Mesenchymal stem cell (in vitro differentiated cells and primary cell): ENCODE data around the gene HLA-F.

Source experiments
- DNase-seq: peaks from one replicate; pipeline ENCODE4 v3.0.0-alpha.2; 2013
- H2AFZ ChIP-seq: one replicate; pipeline ENCODE4 v1.6.1; 2013; ENCODE audit warnings: low read depth, mild to moderate bottlenecking, control low read depth, inconsistent platforms, low read length, moderate library complexity
- H2AK5ac ChIP-seq: 2 replicates; pipeline ENCODE4 v1.6.1; 2013; ENCODE audit warnings: low read length, moderate library complexity, mild to moderate bottlenecking, inconsistent platforms; ENCODE audit not compliant: severe bottlenecking
- H2BK120ac ChIP-seq: one replicate; pipeline ENCODE4 v1.6.1; 2013; ENCODE audit warnings: low read depth, mild to moderate bottlenecking, inconsistent platforms, low read length, moderate library complexity
- H2BK12ac ChIP-seq, 2 experiments: one replicate each; pipeline ENCODE4 v1.6.1; 2013; ENCODE audit warnings: inconsistent platforms in 2 of 2, low read length in 2 of 2, mild to moderate bottlenecking in 2 of 2, moderate library complexity in 2 of 2, control low read depth in 1 of 2
- H2BK15ac ChIP-seq: one replicate; pipeline ENCODE4 v1.6.1; 2013; ENCODE audit warnings: mild to moderate bottlenecking, low read depth, inconsistent platforms; ENCODE audit not compliant: poor library complexity, severe bottlenecking
- H2BK5ac ChIP-seq: 2 replicates; pipeline ENCODE4 v1.6.1; 2013; ENCODE audit warnings: low read depth, mild to moderate bottlenecking, low read length, control low read depth, inconsistent platforms; ENCODE audit not compliant: poor library complexity, severe bottlenecking
- H3K14ac ChIP-seq, 2 experiments: one replicate each; pipeline ENCODE4 v1.6.1; 2013; ENCODE audit warnings: inconsistent platforms in 2 of 2, low read length in 2 of 2, control low read depth in 1 of 2, mild to moderate bottlenecking in 1 of 2, moderate library complexity in 1 of 2
- H3K18ac ChIP-seq, 2 experiments: one replicate each; pipeline ENCODE4 v1.6.1; 2013; ENCODE audit warnings: inconsistent platforms in 2 of 2, low read length in 2 of 2, control low read depth in 1 of 2, low read depth in 1 of 2, mild to moderate bottlenecking in 1 of 2
- H3K23ac ChIP-seq, 2 experiments: one replicate each; pipeline ENCODE4 v1.6.1; 2013; ENCODE audit warnings: inconsistent platforms in 2 of 2, low read length in 2 of 2, mild to moderate bottlenecking in 2 of 2, moderate library complexity in 2 of 2, control low read depth in 1 of 2
- H3K27ac ChIP-seq: 2 replicates; pipeline ENCODE4 v1.5.1; 2013; ENCODE audit warnings: mild to moderate bottlenecking, moderate library complexity, low read length, control low read depth, inconsistent platforms; ENCODE audit not compliant: poor library complexity, severe bottlenecking
- H3K27me3 ChIP-seq, 2 experiments: 2 replicates each; pipeline versions ENCODE4 v1.6.1 to v1.7.0; 2013; ENCODE audit warnings: low read length in 2 of 2, mild to moderate bottlenecking in 2 of 2, moderate library complexity in 2 of 2, control low read depth in 1 of 2, inconsistent platforms in 1 of 2; ENCODE audit not compliant: control insufficient read depth in 1 of 2, insufficient read depth in 1 of 2
- H3K36me3 ChIP-seq, 2 experiments: 2 replicates each; pipeline versions ENCODE4 v1.6.1 to v1.7.0; 2013; ENCODE audit warnings: low read length in 2 of 2, control low read depth in 1 of 2, inconsistent platforms in 1 of 2, low read depth in 1 of 2, mild to moderate bottlenecking in 1 of 2; ENCODE audit not compliant: insufficient read depth in 2 of 2, control insufficient read depth in 1 of 2
- H3K4ac ChIP-seq, 2 experiments: one replicate each; pipeline ENCODE4 v1.6.1; 2013; ENCODE audit warnings: inconsistent platforms in 2 of 2, low read length in 2 of 2, mild to moderate bottlenecking in 2 of 2, moderate library complexity in 2 of 2, control low read depth in 1 of 2, low read depth in 1 of 2
- H3K4me1 ChIP-seq: 2 replicates; pipeline ENCODE4 v1.6.1; 2013; ENCODE audit warnings: low read depth, low read length, control low read depth; ENCODE audit not compliant: control insufficient read depth, insufficient read depth
- H3K4me2 ChIP-seq: 2 replicates; pipeline ENCODE4 v1.6.1; 2013; ENCODE audit warnings: low read length, mild to moderate bottlenecking, inconsistent platforms; ENCODE audit not compliant: poor library complexity, severe bottlenecking
- H3K4me3 ChIP-seq, 2 experiments: 2 replicates each; pipeline versions ENCODE4 v1.5.1 to v1.7.0; 2013; ENCODE audit warnings: low read length in 2 of 2, mild to moderate bottlenecking in 2 of 2, control low read depth in 1 of 2, low read depth in 1 of 2; ENCODE audit not compliant: insufficient read depth in 1 of 2
- H3K79me1 ChIP-seq: replicated peaks from 2 replicates; pipeline ENCODE4 v1.6.1; 2013; ENCODE audit warnings: mild to moderate bottlenecking, control low read depth, low read length, inconsistent platforms; ENCODE audit not compliant: poor library complexity, severe bottlenecking
- H3K9ac ChIP-seq: 2 replicates; pipeline ENCODE4 v1.7.0; 2013; ENCODE audit warnings: mild to moderate bottlenecking, low read length, moderate library complexity
- H3K9me3 ChIP-seq: 2 replicates; pipeline ENCODE4 v1.7.0; 2013; ENCODE audit warnings: mild to moderate bottlenecking, low read length; ENCODE audit not compliant: control insufficient read depth
- H4K8ac ChIP-seq: one replicate; pipeline ENCODE4 v1.6.1; 2013; ENCODE audit warnings: inconsistent platforms, mild to moderate bottlenecking, low read length, moderate library complexity
- H4K91ac ChIP-seq: one replicate; pipeline ENCODE4 v1.6.1; 2013; ENCODE audit warnings: mild to moderate bottlenecking, low read length, inconsistent platforms
- WGBS: methylation state at CpG from one replicate; pipeline ENCODE4 v1.1.7; 2013; ENCODE audit warnings: mixed read lengths; 5-methylcytosine and 5-hydroxymethylcytosine counted together

Gene HLA-F

GRCh38 chr6:29759457-29759856 is 36.2 kb downstream of the HLA-F start:
- Histone ChIP-seq H3K9me3 (no peaks in the 10 kb centered on the region), H4K8ac (no peak overlapping the region), H2BK15ac (no peak overlapping the region), H3K18ac (no peak overlapping the region), H4K91ac (no peak overlapping the region), H2AFZ (no peak overlapping the region), H3K36me3 (no peaks in the 10 kb centered on the region), H3K27me3 (peaks cover 18 to 20% of the 10 kb centered on the region in 2 experiments), H3K4me1 (peaks cover 12% of the 10 kb centered on the region), H3K4me3 (no peak overlapping the region), H2BK120ac (no peak overlapping the region), H3K14ac (no peak overlapping the region), H3K23ac (no peak overlapping the region), H3K9ac (no peak overlapping the region), H2BK5ac (no peak overlapping the region), H3K4me2 (no peak overlapping the region), H2AK5ac (no peak overlapping the region), H2BK12ac (no peak overlapping the region), H3K79me1 (no peaks in the 10 kb centered on the region), H3K4ac (no peak overlapping the region), H3K27ac (no peak overlapping the region)
- no peak for DNase-seq
- 63% methylated on average over 4 of the region's 5 CpGs for WGBS

GRCh38 chr6:29760328-29760727 is 37.1 kb downstream of the HLA-F start:
- Histone ChIP-seq H2BK5ac (no peak overlapping the region), H3K14ac (no peak overlapping the region), H3K36me3 (no peaks in the 10 kb centered on the region), H2AK5ac (no peak overlapping the region), H2BK12ac (no peak overlapping the region), H3K9ac (no peak overlapping the region), H2BK15ac (no peak overlapping the region), H3K27ac (no peak overlapping the region), H3K23ac (no peak overlapping the region), H2AFZ (no peak overlapping the region), H3K4me3 (no peak overlapping the region), H3K4me1 (peaks cover 12% of the 10 kb centered on the region), H4K91ac (no peak overlapping the region), H3K4ac (no peak overlapping the region), H3K4me2 (no peak overlapping the region), H2BK120ac (no peak overlapping the region), H3K18ac (no peak overlapping the region), H4K8ac (no peak overlapping the region), H3K9me3 (no peaks in the 10 kb centered on the region), H3K27me3 (peaks cover 16 to 20% of the 10 kb centered on the region in 2 experiments), H3K79me1 (no peaks in the 10 kb centered on the region)
- 100% methylated on average over 1 of the region's 3 CpGs for WGBS
- DNase-seq = no peak

GRCh38 chr6:29762051-29762450 is 38.8 kb downstream of the HLA-F start:
- Histone ChIP-seq H2BK12ac (no peak overlapping the region), H2BK120ac (no peak overlapping the region), H2BK5ac (no peak overlapping the region), H3K36me3 (no peaks in the 10 kb centered on the region), H3K18ac (no peak overlapping the region), H2AFZ (no peak overlapping the region), H3K9ac (no peak overlapping the region), H3K4me3 (no peak overlapping the region), H3K14ac (no peak overlapping the region), H3K4me1 (peaks cover 12% of the 10 kb centered on the region), H2AK5ac (no peak overlapping the region), H3K23ac (no peak overlapping the region), H3K4me2 (no peak overlapping the region), H3K27me3 (peaks cover 12% of the 10 kb centered on the region in 2 experiments), H3K4ac (no peak overlapping the region), H3K9me3 (no peaks in the 10 kb centered on the region), H2BK15ac (no peak overlapping the region), H3K79me1 (no peaks in the 10 kb centered on the region), H3K27ac (no peak overlapping the region), H4K8ac (no peak overlapping the region), H4K91ac (no peak overlapping the region)
- WGBS = 33% methylated on average over 3 of the region's 4 CpGs
- no peak for DNase-seq

GRCh38 chr6:29762781-29763214 is 39.6 kb downstream of the HLA-F start:
- Histone ChIP-seq H3K79me1 (no peaks in the 10 kb centered on the region), H3K27me3 (peaks cover 5 to 12% of the 10 kb centered on the region in 2 experiments), H3K36me3 (no peaks in the 10 kb centered on the region), H3K9ac (no peak overlapping the region), H3K4me2 (no peak overlapping the region), H3K4me3 (no peak overlapping the region), H3K4me1 (peaks cover 12% of the 10 kb centered on the region), H4K91ac (no peak overlapping the region), H3K23ac (no peak overlapping the region), H4K8ac (no peak overlapping the region), H3K4ac (no peak overlapping the region), H2AK5ac (no peak overlapping the region), H2BK5ac (no peak overlapping the region), H2BK15ac (no peak overlapping the region), H2AFZ (no peak overlapping the region), H3K27ac (no peak overlapping the region), H3K9me3 (no peaks in the 10 kb centered on the region), H2BK120ac (no peak overlapping the region), H3K14ac (no peak overlapping the region), H2BK12ac (no peak overlapping the region), H3K18ac (no peak overlapping the region)
- WGBS = 80% methylated on average over 1 of the region's 2 CpGs
- no peak for DNase-seq
